Keratinocyte (primary cell): Measurements from ENCODE around the gene MRPL44. TPM values are rescaled to one million over a fixed set of nuclear protein-coding genes. Genes with fewer than 3 reads are reported as not detected.

ENCODE experiments used
- DNase-seq: peaks from one replicate; pipeline ENCODE4 v3.0.0-alpha.2; 2011; ENCODE audit warnings: low read depth, missing footprints, low spot score
- FAIRE-seq: peaks from 2 replicates; lab custom pipeline; 2011; peaks lifted over from hg19 to GRCh38; lab: Jason Lieb, UNC
- H2AFZ ChIP-seq: 2 replicates; pipeline ENCODE4 v1.6.0; 2012; ENCODE audit warnings: low read length, control low read depth, inconsistent platforms; ENCODE audit not compliant: control insufficient read depth
- H3K27ac ChIP-seq: 2 replicates; pipeline ENCODE4 v1.5.1; 2011; ENCODE audit warnings: low read length; ENCODE audit not compliant: control insufficient read depth, insufficient read depth
- H3K27me3 ChIP-seq: 3 replicates; pipeline ENCODE4 v1.6.0; 2011; ENCODE audit warnings: low read length; ENCODE audit not compliant: control insufficient read depth, insufficient read depth; ENCODE audit errors: extremely low read depth
- H3K36me3 ChIP-seq, 2 experiments: 2 replicates in 1 of 2; 3 replicates in 1 of 2; pipeline ENCODE4 v1.5.1; 2011; ENCODE audit warnings: low read length in 2 of 2, mild to moderate bottlenecking in 1 of 2; ENCODE audit not compliant: control insufficient read depth in 2 of 2, insufficient read depth in 2 of 2; ENCODE audit errors: extremely low read depth in 1 of 2
- H3K4me1 ChIP-seq: 3 replicates; pipeline ENCODE4 v1.5.1; 2011; ENCODE audit warnings: low read length; ENCODE audit not compliant: control insufficient read depth, insufficient read depth; ENCODE audit errors: extremely low read depth
- H3K4me2 ChIP-seq: 3 replicates; pipeline ENCODE4 v1.6.0; 2011; ENCODE audit warnings: low read depth, low read length; ENCODE audit not compliant: control insufficient read depth, insufficient read depth; ENCODE audit errors: extremely low read depth
- H3K4me3 ChIP-seq, 3 experiments: fragments of 200-600 bp in 1 of 3; sonication (generic) in 1 of 3; 2 replicates in 2 of 3; 3 replicates in 1 of 3; pipeline ENCODE4 v1.5.1; 2011 to 2016; ENCODE audit warnings: low read length in 3 of 3, mild to moderate bottlenecking in 3 of 3, control low read depth in 2 of 3, inconsistent platforms in 1 of 3, low read depth in 1 of 3, mixed read lengths in 1 of 3, mixed run types in 1 of 3, moderate library complexity in 1 of 3; ENCODE audit not compliant: control insufficient read depth in 2 of 3, insufficient read depth in 2 of 3; ENCODE audit errors: extremely low read depth in 1 of 3
- H3K79me2 ChIP-seq: 2 replicates; pipeline ENCODE4 v1.6.0; 2012; ENCODE audit warnings: low read length; ENCODE audit not compliant: control insufficient read depth, insufficient read depth
- H3K9ac ChIP-seq: 3 replicates; pipeline ENCODE4 v1.6.0; 2011; ENCODE audit warnings: low read length; ENCODE audit not compliant: control insufficient read depth, insufficient read depth; ENCODE audit errors: extremely low read depth
- H3K9me1 ChIP-seq: 3 replicates; pipeline ENCODE4 v1.6.0; 2011; ENCODE audit warnings: low read length; ENCODE audit not compliant: control insufficient read depth, insufficient read depth; ENCODE audit errors: extremely low read depth
- H3K9me3 ChIP-seq: 2 replicates; pipeline ENCODE4 v1.5.1; 2012; ENCODE audit warnings: low read depth, low read length; ENCODE audit not compliant: control insufficient read depth
- H4K20me1 ChIP-seq: 3 replicates; pipeline ENCODE4 v1.6.0; 2011; ENCODE audit warnings: low read length; ENCODE audit not compliant: control insufficient read depth, insufficient read depth; ENCODE audit errors: extremely low read depth
- CTCF ChIP-seq, 3 experiments: IDR thresholded peaks in 1 of 3; conservative IDR thresholded peaks in 1 of 3; optimal IDR thresholded peaks in 1 of 3; 2 replicates in 2 of 3; 3 replicates in 1 of 3; pipeline versions ENCODE3 to v1.5.1; 2011; ENCODE audit warnings: low read length in 3 of 3, mild to moderate bottlenecking in 3 of 3, moderate library complexity in 2 of 3, control low read depth in 1 of 3, inconsistent platforms in 1 of 3; ENCODE audit not compliant: insufficient read depth in 2 of 3; ENCODE audit errors: extremely low read depth in 1 of 3
- EZH2 ChIP-seq: IDR thresholded peaks from one replicate; pipeline ENCODE4 v1.6.1; 2012; ENCODE audit warnings: inconsistent platforms, mild to moderate bottlenecking, low read length, moderate library complexity
- dilution Hi-C: fragments of 300-500 bp; cut with MboI; formaldehyde crosslinking; loops from one replicate; pipeline ENCODE4 v1.7.0; 2020; ENCODE audit warnings: low sequenced_read_pairs; ENCODE audit not compliant: extremely low pct_ligation_motif_present
- polyA plus RNA-seq, 5 experiments: library from polyadenylated mRNA; depleted of rRNA in 3 of 5; stranded (reverse) in 3 of 5; stranded (forward) in 1 of 5; unstranded in 1 of 5; fragments of >200 nt; gene quantifications; 1 replicate in 1 of 5; 2 replicates in 3 of 5; 3 replicates in 1 of 5; pipeline versions ENCODE4 v1.2.1 to v1.2.3, GENCODE V29; 2011 to 2012; ENCODE audit warnings: missing spikeins in 2 of 5, low read depth in 1 of 5, low replicate concordance in 1 of 5

The MRPL44 gene
- polyA plus RNA-seq, 1 donor (not counting 4 experiments of a cell fraction or from before 2014, with no cell fraction given): 27.1 TPM

- Histone ChIP-seq H3K27ac (no peak overlapping the region), H4K20me1 (no peaks in the 10 kb centered on the region), H3K9me3 (no peaks in the 10 kb centered on the region), H3K27me3 (no peaks in the 10 kb centered on the region), H3K9ac (no peak overlapping the region), H3K4me1 (peaks cover 8% of the 10 kb centered on the region), H3K79me2 (no peaks in the 10 kb centered on the region), H3K36me3 (peaks cover 33 to 62% of the 10 kb centered on the region in 2 experiments), H3K4me3 (no peak overlapping the region), H3K4me2 (no peak overlapping the region), H3K9me1 (no peaks in the 10 kb centered on the region), H2AFZ (no peak overlapping the region)
- dilution Hi-C loops: loop anchor here (25.0 kb wide), 1 partner anchor 306 kb away; no protein-coding TSS in a partner anchor
- FAIRE-seq (no peak), DNase-seq (no peak)
- no peak for TF ChIP-seq CTCF (optimal IDR thresholded peaks at IDR 0.05 in 1 of 3, IDR thresholded peaks at IDR 0.05 in 1 of 3, conservative IDR thresholded peaks at IDR 0.05 in 1 of 3; ENCODE audit: extremely low read depth in 1 of 3, insufficient read depth in 2 of 3, low read length in 3 of 3)
- TF ChIP-seq EZH2: no peak
These were observed 23.5 kb downstream of the MRPL44 start for GRCh38 chr2:223980803-223981202.

GRCh38 chr2:223981241-223981640, 24.0 kb downstream of the MRPL44 start:
- H3K27me3 ChIP-seq: no peaks in the 10 kb centered on the region
- H3K4me1 ChIP-seq: peaks cover 8% of the 10 kb centered on the region
- H3K36me3 ChIP-seq: peaks cover 32 to 65% of the 10 kb centered on the region in 2 experiments
- no peaks in the 10 kb centered on the region for H3K9me1 ChIP-seq
- no peaks in the 10 kb centered on the region for H4K20me1 ChIP-seq
- H3K4me2 ChIP-seq: no peak overlapping the region
- DNase-seq (no peak), FAIRE-seq (no peak)
- H3K4me3 ChIP-seq: no peak overlapping the region
- TF ChIP-seq EZH2 (no peak), CTCF (optimal IDR thresholded peaks at IDR 0.05 in 1 of 3, IDR thresholded peaks at IDR 0.05 in 1 of 3, conservative IDR thresholded peaks at IDR 0.05 in 1 of 3; ENCODE audit: extremely low read depth in 1 of 3, insufficient read depth in 2 of 3, low read length in 3 of 3) (no peak)
- dilution Hi-C loops: loop anchor here (25.0 kb wide), 1 partner anchor 306 kb away; no protein-coding TSS in a partner anchor
- H2AFZ ChIP-seq: no peak overlapping the region
- no peaks in the 10 kb centered on the region for H3K79me2 ChIP-seq
- no peak overlapping the region for H3K9ac ChIP-seq
- H3K27ac ChIP-seq: no peak overlapping the region
- H3K9me3 ChIP-seq: no peaks in the 10 kb centered on the region
